Measurements from ENCODE around the gene POLE. TPM values are rescaled to one million over a fixed set of nuclear protein-coding genes. Genes with fewer than 3 reads are reported as not detected.
"Not testable (repeated sequence)": the region's sequence is repeated elsewhere in the genome, so short reads cannot be mapped to it uniquely, and the experiment has no call there.

POLE gene
- total RNA-seq, 1 donor from 2014 or later: 154 TPM

DNA sequence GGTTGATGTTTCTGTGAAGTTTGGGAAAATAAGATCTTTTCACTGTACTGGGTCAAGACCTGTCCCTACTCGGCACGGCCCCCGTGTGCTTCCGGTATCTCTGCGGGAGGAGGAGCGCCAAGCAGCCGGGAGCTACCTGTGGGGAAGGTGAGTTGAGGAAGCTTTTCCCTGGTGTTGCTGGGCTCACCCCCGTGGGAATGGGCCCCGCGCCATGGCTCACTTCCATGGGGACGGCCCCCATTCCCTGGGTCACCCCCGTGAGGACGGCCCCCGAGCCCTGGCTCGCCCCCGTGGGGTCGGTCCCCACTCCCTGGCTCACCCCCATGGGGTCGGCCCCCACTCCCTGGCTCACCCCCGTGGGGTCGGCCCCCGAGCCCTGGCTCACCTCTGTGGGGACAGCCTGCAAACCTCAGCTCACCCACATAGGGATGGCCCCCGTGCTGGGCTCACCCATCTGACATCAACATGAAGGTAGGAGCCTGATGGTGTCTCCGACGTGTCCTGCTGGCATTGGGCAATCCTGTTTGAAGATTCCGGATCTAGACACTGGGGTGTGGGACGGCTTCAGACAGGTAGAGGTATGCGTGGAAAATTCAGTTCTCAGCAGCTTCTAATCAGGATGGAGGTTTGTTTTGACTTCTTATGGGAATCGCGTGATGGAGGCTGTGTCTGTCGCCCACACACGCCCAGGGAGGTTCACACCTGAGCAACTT, 85.8 kb downstream of the POLE start:
- intact Hi-C loops (cut with micrococcal nuclease): no loop called here

DNA sequence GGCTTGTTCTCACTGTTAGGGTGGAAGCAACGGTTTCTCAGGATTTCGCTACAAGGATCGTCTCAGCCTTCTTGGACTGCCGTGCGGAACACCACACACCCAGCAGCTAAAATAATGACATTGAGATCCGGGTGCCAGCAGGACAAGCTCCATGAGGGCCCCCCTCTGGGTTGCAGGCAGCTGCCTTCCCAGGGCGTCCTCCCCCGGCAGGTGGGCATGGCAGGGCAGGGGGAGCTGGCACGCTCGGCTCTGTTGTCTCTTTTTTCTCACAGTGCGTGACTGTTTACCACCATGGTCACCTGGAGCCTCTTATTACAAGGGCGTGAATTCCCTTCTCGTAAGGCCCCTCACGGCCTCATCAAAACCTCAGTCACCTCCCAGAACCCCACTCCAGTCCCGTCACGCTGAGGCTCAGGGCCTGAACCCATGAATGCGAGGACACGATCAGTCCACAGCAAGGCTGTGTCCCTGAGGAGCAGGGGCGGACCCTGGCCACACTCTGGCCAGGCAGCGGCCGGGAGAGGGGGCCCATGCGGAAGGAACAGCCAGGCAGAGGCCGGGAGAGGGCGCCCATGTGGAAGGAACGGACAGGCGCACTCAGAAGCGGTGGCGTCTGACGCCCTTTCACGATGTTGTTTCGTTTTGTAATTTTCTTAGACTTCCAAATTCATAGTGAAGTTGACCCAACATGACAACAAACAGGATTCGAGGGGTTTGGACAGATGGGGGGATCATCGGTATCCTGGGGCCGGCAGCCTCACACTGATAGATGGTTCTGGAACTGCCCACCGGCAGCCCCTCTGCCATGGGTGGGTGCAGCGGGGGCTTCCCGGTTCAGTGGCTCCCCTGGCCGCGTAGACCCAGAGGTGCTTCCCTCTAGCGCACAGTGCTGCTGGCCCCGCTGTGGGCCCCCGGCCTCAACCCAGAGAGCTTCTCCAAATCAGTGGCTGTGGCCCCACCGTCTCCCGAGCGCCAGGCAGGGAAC, 86.8 kb downstream of the POLE start:
- intact Hi-C loops (cut with micrococcal nuclease): no loop called here

DNA sequence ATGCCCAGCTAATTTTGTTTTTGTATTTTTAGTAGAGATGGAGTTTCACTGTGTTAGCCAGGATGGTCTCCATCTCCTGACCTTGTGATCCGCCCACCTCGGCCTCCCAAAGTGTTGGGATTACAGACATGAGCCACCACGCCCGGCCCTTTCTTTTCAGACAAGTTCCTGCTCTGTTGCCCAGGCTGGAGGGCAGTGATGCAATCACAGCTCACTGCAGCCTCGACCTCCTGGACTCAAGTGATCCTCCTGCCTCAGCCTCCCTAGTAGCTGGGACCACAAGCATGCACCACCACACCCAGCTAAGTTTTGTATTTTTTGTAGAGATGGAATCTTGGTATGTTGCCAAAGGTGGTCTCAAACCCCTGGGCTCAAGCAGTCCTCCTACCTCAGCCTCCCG, 87.6 kb downstream of the POLE start:
- intact Hi-C loops (cut with micrococcal nuclease): not testable (repeated sequence)

DNA sequence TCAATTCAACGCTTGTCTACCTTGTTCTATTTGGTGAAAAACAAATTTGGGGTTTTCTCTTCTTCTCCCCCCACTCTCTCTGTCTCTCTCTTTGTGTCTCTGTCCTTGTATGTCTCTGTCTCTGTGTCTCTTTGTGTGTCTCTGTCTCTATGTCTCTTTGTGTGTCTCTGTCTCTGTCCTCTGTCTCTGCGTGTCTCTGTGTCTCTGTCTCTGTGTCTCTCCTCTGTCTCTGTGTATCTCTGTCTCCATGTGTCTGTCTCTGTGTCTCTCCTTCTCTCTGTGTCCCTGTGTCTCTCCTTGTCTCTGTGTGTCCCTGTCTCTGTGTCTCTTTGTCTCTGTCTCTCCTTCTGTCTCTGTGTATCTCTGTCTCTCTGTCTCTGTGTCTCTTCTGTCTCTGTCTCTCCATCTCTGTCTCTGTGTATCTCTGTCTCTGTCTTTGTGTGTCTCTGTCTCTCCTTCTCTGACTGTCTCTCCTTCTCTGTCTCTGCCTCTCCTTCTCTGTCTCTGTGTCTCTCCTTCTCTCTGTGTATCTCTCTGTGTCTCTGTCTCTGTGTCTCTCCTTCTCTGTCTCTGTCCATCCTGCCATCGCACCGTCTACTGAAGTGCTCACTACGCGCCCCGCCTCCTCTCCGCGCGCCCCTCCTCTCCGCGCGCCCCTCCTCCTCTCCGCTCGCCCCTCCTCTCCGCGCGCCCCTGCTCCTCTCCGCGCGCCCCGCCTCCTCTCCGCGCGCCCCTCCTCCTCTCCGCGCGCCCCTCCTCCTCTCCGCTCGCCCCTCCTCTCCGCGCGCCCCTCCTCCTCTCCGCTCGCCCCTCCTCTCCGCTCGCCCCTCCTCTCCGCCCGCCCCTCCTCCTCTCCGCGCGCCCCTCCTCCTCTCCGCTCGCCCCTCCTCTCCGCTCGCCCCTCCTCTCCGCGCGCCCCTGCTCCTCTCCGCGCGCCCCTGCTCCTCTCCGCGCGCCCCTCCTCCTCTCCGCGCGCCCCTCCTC, 89.5 kb downstream of the POLE start:
- intact Hi-C loops (cut with micrococcal nuclease): no loop called here

DNA sequence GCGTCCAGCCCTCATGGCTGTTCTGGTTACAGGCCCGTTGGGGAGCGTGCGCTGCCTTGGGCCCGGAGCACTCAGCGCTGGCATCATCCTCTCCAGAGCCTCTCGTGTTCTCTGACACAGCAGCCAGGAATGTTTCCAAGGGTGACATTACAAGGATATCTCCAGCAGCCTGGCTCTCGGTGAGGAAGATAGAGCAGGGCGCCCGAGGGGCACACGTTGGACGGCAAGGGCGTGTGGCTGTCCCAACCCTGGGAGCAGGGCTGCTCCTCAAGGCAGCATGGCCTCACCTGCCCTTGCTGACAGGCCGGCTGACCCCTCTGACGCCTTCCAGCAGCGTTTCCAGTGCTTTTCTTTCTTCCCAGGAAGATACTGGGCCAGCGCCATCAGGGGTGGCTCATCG, 91.1 kb downstream of the POLE start:
- intact Hi-C loops (cut with micrococcal nuclease): no loop called here

DNA sequence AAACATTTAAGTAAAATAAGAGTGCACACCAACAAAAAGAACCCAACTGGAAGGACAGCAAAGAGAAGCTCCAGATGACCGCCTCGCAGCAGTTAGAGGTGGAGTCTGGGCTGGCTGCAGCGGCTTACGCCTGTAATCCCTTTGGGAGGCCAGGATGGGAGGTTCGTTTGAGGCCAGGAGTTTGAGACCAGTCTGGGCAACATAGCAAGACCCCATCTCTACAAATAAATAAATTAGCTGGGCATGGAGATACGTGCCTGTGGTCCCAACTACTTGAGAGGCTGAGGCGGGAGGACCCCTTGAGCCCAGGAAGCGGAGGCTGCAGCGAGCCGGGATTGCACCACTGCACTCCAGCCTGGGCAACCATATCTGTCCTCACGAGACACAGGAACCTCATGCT, 92.0 kb downstream of the POLE start:
- intact Hi-C loops (cut with micrococcal nuclease): no loop called here

DNA sequence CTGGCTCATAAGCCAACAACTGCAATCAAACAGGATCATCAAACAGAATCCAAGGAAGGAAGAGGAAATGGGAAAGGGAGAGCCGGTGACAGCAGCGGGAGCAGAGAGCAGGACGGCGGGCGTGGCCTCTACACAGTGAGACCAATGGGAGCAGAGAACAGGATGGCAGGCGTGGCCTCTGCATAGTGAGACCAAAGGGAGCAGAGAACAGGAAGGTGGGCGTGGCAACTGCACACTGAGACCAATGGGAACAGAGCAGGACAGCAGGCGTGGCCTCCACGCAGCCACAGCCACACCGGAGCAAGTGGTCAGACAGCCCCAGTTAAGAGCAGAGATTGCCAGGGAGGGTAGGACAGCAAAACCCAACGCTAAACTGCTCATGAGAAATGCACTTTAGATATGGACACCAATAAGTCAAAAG, 93.2 kb downstream of the POLE start:
- intact Hi-C loops (cut with micrococcal nuclease): no loop called here

DNA sequence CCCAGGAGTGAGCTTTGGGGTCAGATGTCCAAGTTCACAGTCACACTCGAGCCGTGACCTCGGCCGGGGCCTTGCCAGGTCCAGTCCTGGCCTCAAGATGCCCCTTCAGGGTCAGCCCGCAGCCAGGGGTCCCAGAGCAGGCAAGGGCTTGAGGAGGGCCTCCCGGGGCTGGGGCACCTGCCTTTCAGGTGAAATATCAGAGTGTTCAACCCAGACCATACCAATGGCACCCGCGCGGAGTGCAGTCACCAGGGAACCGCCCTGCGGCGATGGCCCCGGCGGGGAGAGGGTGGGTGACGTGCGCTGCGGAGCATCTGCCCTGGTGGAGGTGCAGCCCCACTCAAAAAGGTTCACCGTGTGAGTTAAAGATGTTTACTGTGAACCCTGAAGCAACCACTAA, 93.6 kb downstream of the POLE start:
- intact Hi-C loops (cut with micrococcal nuclease): no loop called here

DNA sequence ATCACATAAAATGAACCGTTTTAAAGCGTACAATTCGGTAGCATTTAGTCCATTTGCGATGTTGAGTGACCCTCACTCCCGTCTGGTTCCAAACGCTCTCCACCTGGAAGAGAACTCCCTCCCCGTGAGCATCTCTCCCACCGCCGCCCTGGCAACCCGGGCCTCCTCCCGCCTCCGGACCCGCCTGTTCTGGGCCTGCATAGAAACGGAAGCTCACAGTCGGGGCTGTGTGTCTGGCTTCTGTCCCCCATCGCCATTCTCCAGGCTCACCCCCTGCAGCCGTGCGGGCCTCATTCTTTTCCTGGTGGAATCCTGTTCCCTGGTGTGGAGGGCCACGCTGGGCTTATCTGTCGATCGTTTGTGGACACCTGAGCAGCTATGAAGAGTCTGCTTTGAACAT, 94.1 kb downstream of the POLE start:
- intact Hi-C loops (cut with micrococcal nuclease): no loop called here

DNA sequence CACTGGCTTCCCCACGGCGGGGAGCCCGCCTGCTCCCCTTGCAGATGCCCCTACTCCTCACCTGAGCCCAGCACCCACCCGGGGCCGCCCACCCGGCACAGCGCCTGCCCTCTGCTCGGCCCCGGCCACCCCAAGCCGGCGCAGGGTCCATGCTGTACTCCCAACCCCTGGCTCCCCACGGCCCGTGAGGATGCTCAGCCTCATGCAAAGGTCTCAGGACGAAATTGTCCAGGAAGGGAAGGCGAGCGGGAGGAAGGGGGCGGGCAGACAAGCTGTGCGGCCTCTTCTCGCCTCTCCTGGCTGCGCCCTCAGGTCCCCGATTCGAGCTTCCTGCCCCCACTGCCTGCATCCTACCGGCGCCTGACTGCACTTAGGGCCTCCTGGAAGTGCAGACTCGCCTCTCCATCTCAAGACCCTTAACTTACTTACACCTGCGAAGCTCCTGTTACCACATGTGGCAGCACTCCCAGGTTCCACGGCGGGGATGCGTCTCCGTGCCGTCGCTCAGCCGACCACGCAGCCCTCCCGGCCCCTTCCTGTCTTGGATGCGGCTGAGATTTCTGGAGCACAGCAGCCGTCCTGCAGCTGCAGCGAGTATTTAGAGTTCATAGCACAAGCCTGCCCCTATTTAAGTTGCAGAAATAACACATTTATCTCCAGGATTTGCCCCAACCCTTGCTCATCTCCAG, 94.7 kb downstream of the POLE start:
- intact Hi-C loops (cut with micrococcal nuclease): no loop called here

DNA sequence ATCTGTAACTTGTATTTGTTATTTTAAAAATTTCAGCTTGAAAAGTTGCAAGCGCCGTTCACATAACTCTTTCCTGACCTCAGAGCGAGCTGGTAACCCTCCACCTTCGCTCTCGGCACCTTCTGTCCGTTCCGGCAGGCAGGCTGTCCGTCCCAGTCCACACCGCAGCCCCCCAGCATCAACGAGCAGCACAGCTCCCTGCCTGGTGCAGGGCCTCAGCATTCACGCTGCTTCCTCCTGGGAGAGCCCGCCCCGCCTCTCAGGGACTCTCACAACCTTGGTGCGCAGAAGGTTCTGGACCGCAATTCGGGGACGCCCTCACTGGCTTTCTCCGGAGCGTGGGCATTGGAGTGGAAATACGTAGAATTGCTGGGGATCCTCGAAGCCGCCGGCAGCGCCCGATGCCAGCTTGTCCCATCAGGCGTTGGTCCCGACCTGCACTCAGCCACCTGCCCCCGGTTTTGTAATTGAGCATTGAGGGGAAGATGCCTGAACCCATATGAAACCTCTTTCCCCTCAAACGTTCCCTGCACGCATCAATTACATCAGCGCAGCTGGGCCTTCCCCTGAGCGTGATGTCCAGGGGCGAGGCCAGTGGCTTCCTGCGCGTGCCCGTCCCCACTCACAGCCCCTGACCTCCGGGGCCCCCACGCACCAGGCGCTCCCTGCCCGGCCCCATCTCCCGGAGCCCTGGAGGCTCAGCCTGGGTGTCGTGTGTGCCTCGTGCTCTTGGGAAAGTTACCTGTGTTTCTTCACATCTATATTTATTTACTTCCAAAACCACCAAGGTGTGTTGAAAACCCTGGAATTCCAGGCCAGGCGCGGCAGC, 95.8 kb downstream of the POLE start:
- intact Hi-C loops (cut with micrococcal nuclease): no loop called here

DNA sequence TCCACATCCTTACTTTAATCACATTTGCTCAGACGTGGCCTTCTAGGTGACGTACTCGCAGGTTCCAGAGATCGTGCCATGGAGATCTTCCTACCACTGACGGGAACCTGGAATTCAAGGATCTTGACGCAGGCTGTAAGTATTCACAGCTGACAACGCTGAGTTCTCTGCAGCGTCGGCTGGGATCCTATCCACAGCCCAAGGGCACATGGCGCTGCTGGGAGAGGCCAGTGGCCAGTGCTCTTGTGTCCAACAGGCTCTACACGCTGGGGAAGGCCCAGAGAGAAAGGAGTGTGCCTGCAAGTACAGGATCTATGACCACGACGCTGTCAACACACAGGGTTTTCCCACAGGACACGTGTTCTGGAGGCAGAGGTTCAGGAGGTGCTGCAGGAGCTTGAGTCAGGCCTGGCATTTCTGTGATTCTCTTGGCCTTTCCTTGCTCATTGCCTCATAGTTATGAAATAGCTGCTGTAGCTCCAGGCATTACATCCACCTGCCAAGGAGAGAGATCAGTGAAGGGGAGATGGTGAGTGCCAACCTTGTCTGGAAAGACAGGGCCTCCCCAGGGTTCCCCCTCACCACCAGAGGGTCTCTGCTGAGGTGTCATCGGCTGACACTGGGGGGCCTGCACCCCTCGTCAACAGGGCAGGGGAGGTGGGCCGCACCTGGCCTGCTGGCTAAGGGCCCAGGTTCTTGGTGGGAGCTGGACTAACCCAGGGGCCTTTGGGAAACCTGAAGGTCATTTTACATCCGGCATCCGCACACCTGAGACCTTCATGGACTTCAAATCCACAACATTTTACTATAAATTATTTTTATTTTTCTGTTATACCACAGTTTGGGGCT, 98.1 kb downstream of the POLE start:
- intact Hi-C loops (cut with micrococcal nuclease): no loop called here

DNA sequence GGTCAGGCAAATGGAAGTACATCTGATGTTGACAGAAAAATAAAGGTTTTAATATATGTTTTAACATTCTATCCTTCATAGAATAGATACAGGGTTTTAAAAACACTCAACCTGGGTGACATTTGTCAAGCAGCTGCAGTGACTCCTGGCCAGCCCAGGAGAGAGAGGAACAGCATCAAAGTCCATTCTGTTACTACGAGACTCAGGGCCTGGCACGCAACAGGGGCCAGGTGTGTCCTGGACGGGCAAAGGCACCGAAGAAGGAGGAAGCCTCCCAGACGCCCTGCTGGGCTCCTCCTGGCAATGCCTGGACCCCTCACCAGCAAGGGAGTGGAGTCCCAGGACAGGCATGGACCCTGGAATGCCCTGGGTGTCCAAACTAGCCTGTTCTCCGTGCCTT, 98.8 kb downstream of the POLE start:
- intact Hi-C loops (cut with micrococcal nuclease): no loop called here

DNA sequence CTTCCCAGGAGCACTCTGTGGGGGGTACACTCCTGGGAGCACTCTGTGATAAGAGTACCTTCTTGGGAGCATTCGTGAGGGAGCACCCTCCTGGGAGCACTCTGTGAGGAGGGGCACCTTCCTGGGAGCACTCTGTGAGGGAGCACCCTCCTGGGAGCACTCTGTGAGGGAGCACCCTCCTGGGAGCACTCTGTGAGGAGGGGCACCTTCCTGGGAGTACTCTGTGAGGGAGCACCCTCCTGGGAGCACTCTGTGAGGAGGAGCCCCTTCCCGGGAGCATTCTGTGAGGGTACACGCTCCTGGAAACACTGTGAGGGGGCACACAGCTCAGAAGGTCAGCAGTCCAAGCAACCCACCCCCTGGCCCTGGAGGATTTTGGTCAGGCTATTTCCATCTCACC, 99.4 kb downstream of the POLE start:
- intact Hi-C loops (cut with micrococcal nuclease): no loop called here

DNA sequence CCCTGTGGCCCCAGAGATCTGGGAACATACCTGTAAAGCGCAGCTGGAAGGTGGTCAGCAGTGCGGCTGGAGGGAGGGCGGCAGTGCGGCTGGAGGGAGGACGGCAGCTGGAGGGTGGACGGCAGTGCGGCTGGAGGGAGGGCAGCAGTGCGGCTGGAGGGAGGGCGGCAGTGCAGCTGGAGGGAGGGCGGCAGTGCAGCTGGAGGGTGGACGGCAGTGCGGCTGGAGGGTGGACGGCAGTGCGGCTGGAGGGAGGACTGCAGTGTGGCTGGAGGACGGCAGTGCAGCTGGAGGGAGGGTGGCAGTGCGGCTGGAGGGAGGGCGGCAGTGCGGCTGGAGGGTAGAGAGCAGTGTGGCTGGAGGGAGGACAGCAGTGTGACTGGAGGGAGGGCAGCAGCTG, 100.2 kb downstream of the POLE start:
- intact Hi-C loops (cut with micrococcal nuclease): no loop called here

DNA sequence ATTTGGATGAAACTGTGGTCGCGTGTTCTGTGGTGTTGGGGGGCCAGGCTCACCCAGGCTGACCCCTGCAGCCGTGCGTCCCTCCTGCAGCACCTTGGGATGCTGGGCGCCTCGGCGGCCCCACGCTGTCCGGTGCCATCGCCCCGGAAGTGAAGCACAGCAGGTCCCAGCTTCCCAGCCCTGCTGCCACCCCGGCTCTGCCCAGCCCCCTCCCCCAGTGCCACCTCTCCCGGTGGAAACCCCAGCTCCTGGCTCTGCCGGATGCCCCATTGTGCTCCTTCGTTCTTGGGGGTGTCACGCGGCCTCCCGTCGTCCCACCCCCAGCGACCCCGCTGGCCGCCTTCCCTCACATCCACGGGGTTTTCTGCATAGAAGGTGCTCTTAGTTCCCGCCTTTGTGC, 102.0 kb downstream of the POLE start:
- intact Hi-C loops (cut with micrococcal nuclease): no loop called here

DNA sequence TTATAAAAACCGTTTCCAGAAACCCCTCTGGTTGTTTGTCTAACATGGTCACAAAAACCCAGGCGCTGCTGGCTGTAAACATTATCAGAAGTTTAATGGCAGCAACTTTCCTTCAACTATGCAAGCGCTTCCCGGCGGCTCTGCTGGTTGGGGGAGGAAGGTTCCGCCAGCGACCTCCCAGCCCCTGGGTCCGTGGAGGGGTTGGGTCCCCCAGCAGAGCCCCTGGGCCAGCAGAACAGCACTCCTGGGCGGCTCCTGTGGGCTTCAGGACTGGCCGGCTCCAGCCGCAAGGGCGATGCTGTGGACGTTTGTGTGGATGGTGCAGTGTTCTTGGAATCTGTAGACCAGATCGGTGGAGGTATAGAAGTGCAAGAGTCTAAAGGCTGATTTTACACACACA, 102.7 kb downstream of the POLE start:
- intact Hi-C loops (cut with micrococcal nuclease): no loop called here

DNA sequence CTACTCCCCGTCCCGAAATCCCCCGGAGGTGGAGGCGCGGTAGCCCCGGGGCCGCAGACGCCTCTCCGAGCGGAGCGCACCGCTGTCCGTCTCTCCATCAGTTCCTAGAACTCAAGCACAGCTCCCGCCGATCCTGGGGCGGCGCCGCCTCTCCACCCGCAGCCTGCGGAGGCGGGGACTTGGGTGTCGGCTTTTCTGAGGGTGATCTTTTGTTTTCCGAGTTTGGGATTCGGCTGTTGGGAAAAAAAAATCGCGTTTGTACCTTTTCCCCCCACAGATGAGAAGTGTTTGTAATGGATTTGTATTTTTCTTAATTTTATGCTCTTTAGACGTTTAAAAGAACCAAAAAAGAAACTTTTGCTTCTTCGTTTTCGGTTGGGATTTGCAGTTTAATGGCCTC, 103.4 kb downstream of the POLE start:
- intact Hi-C loops (cut with micrococcal nuclease): no loop called here

DNA sequence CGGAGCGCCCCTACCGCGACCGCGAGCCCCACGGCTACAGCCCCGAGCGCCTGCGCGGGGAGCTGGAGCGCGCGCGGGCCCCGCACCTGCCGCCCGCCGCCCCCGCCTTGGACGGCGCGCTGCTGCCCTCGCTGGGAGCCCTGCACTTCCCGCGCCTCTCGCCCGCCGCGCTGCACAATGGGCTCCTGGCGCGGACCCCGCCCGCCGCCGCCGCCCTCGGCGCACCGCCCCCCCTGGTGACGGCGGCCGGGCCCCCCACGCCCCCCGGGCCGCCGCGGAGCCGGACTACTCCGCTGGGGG, 103.8 kb downstream of the POLE start:
- intact Hi-C loops (cut with micrococcal nuclease): no loop called here

Data from T-helper 2 cell treated with Interferon-gamma antibody and Interleukin-4, amounts not matched to agents 100 ng/mL and 5 ng/mL, for 36 hours (primary cell).